ENCODE data around the gene ZNF691. TPM values are rescaled to one million over a fixed set of nuclear protein-coding genes. Genes with fewer than 3 reads are reported as not detected.

The ZNF691 gene
- total RNA-seq, 1 experiment from 2014 or later: 4.3 TPM

DNA sequence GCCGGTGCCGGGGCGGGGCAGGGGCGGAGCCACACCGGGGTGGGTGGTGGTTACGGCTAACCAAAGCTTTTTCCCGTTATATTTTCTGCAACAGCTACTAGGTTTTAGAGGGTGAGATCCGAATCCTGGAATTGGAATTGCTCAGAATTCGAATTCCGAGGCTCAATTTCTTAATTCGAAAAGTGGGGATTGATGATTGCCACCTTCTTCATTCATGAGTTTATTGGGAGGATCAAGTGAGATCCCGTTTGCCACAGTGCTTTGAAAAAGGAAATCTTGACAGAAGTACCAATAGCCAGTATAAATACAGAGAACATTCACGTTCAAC, 29.0 kb upstream of the ZNF691 start:
- no peaks in the 10 kb centered on the region; the same call in 1 of the 2 replicates for H3K36me3 ChIP-seq (ENCODE audit: low read depth, low read length)
- peak overlapping the region; percentile 97 for H3K27ac ChIP-seq (ENCODE audit: low read length)
- TF ChIP-seq EZH2 (IDR thresholded peaks at IDR 0.05; ENCODE audit: low read length, unreplicated experiment): no peak
- TF ChIP-seq, protein P1, sequence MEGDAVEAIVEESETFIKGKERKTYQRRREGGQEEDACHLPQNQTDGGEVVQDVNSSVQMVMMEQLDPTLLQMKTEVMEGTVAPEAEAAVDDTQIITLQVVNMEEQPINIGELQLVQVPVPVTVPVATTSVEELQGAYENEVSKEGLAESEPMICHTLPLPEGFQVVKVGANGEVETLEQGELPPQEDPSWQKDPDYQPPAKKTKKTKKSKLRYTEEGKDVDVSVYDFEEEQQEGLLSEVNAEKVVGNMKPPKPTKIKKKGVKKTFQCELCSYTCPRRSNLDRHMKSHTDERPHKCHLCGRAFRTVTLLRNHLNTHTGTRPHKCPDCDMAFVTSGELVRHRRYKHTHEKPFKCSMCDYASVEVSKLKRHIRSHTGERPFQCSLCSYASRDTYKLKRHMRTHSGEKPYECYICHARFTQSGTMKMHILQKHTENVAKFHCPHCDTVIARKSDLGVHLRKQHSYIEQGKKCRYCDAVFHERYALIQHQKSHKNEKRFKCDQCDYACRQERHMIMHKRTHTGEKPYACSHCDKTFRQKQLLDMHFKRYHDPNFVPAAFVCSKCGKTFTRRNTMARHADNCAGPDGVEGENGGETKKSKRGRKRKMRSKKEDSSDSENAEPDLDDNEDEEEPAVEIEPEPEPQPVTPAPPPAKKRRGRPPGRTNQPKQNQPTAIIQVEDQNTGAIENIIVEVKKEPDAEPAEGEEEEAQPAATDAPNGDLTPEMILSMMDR (conservative IDR thresholded peaks at IDR 0.05; ENCODE audit: low read depth, low read length): no peak
- no peak for TF ChIP-seq EZH2phosphoT487 (IDR thresholded peaks at IDR 0.05; ENCODE audit: borderline replicate concordance, low read length)
- H4K20me1 ChIP-seq (ENCODE audit: low read length): no peaks in the 10 kb centered on the region
- DNase-seq: no peak
- no peaks in the 10 kb centered on the region for H3K9me2 ChIP-seq (replicated peaks; ENCODE audit: low read length)
- POLR2A ChIA-PET (ENCODE audit: unreplicated experiment): interaction anchor here (0.7 to 1.4 kb wide), 3 partner anchors 29 to 1280 kb away, joined by 3 to 4 read pairs (median 3); partner anchors contain the start of gene ZNF691
- intact Hi-C loops (cut with micrococcal nuclease): loop anchor here (5.0 kb wide), 1 partner anchor 50 kb away; the partner anchor contains the start of genes C1orf50 and P3H1
- no TSS peak for BruUV-seq (replicated peaks)
- 0 out of 2 replicates have a peak, but pooled peaks cover 3% of the 10 kb centered on the region for H3K79me2 ChIP-seq (ENCODE audit: low read length)
- CTCF ChIA-PET: no interaction called here
- H3K27me3 ChIP-seq (ENCODE audit: low read length): no peaks in the 10 kb centered on the region
- H3K4me3 ChIP-seq (ENCODE audit: low read length): peak overlapping the region; percentile 86
- peak; percentile 80 for ATAC-seq
- H3K9ac ChIP-seq (ENCODE audit: low read length): peak overlapping the region; percentile 98
- peaks cover 14% of the 10 kb centered on the region for H3K4me1 ChIP-seq (ENCODE audit: insufficient read depth, low read length)
- no peak overlapping the region; the same call in 1 of the 2 replicates for H2AFZ ChIP-seq (ENCODE audit: low read length)
- no peaks in the 10 kb centered on the region for H3F3A ChIP-seq (ENCODE audit: low read length, unreplicated experiment)
- H3K9me3 ChIP-seq (ENCODE audit: low read length): no peaks in the 10 kb centered on the region
- H3K4me2 ChIP-seq (ENCODE audit: low read length): peak overlapping the region; percentile 84

DNA sequence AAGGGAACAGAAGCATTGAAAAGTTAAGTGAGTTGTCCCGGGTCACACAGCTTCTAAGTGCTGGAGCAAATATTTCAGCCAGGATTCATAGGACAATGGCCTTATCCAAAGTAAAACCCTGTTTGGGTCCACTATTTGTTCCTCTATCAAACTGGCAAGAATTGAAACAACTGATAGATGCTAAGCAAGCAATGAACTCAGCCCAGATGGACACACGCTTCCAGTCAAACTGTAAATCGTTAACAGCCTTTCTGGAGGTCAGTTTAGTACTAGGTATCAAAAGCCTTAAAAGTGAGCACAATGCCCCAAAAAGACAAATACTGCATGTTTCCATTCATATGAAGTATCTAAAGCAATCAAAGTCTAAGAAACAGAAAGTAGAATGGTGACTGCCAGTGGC, 28.4 kb upstream of the ZNF691 start:
- H3K9ac ChIP-seq (ENCODE audit: low read length): 0 out of 2 replicates have a peak overlapping the region, but pooled peaks have one; percentile 98
- CTCF ChIA-PET: no interaction called here
- no peaks in the 10 kb centered on the region; the same call in 1 of the 2 replicates for H3K36me3 ChIP-seq (ENCODE audit: low read depth, low read length)
- DNase-seq (no peak), ATAC-seq (no peak)
- TF ChIP-seq EZH2 (IDR thresholded peaks at IDR 0.05; ENCODE audit: low read length, unreplicated experiment): no peak
- TF ChIP-seq, protein P1 (conservative IDR thresholded peaks at IDR 0.05; ENCODE audit: low read depth, low read length): no peak
- 0 out of 2 replicates have a peak, but pooled peaks cover 3% of the 10 kb centered on the region for H3K79me2 ChIP-seq (ENCODE audit: low read length)
- H3K4me3 ChIP-seq (ENCODE audit: low read length): peak overlapping the region; percentile 86
- no peaks in the 10 kb centered on the region for H3K9me3 ChIP-seq (ENCODE audit: low read length)
- intact Hi-C loops (cut with micrococcal nuclease): loop anchor here (5.0 kb wide), 1 partner anchor 51 kb away; the partner anchor contains the start of genes C1orf50 and P3H1
- no TSS peak for BruUV-seq (replicated peaks)
- POLR2A ChIA-PET (ENCODE audit: unreplicated experiment): interaction anchor here (0.7 to 1.4 kb wide), 2 partner anchors 28 to 45 kb away, joined by 3 to 4 read pairs; partner anchors contain the start of gene ZNF691
- H3K4me2 ChIP-seq (ENCODE audit: low read length): peak overlapping the region; percentile 84
- H2AFZ ChIP-seq (ENCODE audit: low read length): no peak overlapping the region
- no peaks in the 10 kb centered on the region for H3K9me2 ChIP-seq (replicated peaks; ENCODE audit: low read length)
- no peaks in the 10 kb centered on the region for H4K20me1 ChIP-seq (ENCODE audit: low read length)
- peaks cover 18% of the 10 kb centered on the region for H3K4me1 ChIP-seq (ENCODE audit: insufficient read depth, low read length)
- no peak overlapping the region for H3K27ac ChIP-seq (ENCODE audit: low read length)
- no peaks in the 10 kb centered on the region for H3K27me3 ChIP-seq (ENCODE audit: low read length)
- H3F3A ChIP-seq (ENCODE audit: low read length, unreplicated experiment): no peaks in the 10 kb centered on the region

DNA sequence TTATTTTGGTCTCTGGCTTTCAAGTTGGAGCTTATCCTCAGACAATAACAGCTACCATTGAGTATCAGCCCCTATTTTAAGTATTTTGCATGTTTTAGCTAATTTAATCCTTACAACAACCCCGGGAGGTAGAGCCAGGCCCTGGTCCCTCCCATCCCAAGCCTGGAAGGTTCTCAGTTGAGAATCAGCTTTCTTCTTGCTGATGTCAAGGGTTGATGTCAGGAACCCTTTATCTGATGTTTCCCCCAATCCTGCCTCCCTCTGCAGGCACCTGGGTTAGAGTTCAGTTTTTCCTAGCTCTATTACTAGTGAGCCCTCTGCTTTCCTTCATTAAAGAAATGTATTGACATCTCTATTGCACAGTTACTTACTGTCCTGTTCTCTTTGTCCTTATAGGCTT, 25.6 kb upstream of the ZNF691 start:
- H3K4me1 ChIP-seq (ENCODE audit: insufficient read depth, low read length): peaks cover 23% of the 10 kb centered on the region
- H3K9me3 ChIP-seq (ENCODE audit: low read length): no peaks in the 10 kb centered on the region
- H3K27ac ChIP-seq (ENCODE audit: low read length): no peak overlapping the region
- no peak overlapping the region for H3K4me2 ChIP-seq (ENCODE audit: low read length)
- TF ChIP-seq EZH2phosphoT487 (IDR thresholded peaks at IDR 0.05; ENCODE audit: borderline replicate concordance, low read length) (no peak), EZH2 (IDR thresholded peaks at IDR 0.05; ENCODE audit: low read length, unreplicated experiment) (no peak)
- TF ChIP-seq, protein P1 (conservative IDR thresholded peaks at IDR 0.05; ENCODE audit: low read depth, low read length): no peak
- H3K79me2 ChIP-seq (ENCODE audit: low read length): 0 out of 2 replicates have a peak, but pooled peaks cover 3% of the 10 kb centered on the region
- no peaks in the 10 kb centered on the region for H3K27me3 ChIP-seq (ENCODE audit: low read length)
- no peak overlapping the region for H3K9ac ChIP-seq (ENCODE audit: low read length)
- CTCF ChIA-PET: no interaction called here
- ATAC-seq (no peak), DNase-seq (no peak)
- no peak overlapping the region for H3K4me3 ChIP-seq (ENCODE audit: low read length)
- intact Hi-C loops (cut with micrococcal nuclease): no loop called here
- no peaks in the 10 kb centered on the region for H4K20me1 ChIP-seq (ENCODE audit: low read length)
- H3K36me3 ChIP-seq (ENCODE audit: low read depth, low read length): no peaks in the 10 kb centered on the region
- H2AFZ ChIP-seq (ENCODE audit: low read length): no peak overlapping the region
- no peaks in the 10 kb centered on the region for H3K9me2 ChIP-seq (replicated peaks; ENCODE audit: low read length)
- POLR2A ChIA-PET (ENCODE audit: unreplicated experiment): interaction anchor here (0.7 kb wide), 2 partner anchors 50 to 111 kb away, joined by 4 to 43 read pairs; no protein-coding TSS in a partner anchor
- no peaks in the 10 kb centered on the region for H3F3A ChIP-seq (ENCODE audit: low read length, unreplicated experiment)
- no TSS peak for BruUV-seq (replicated peaks)
